ENCODE measurements around the gene CISD1. TPM values are rescaled to one million over a fixed set of nuclear protein-coding genes. Genes with fewer than 3 reads are reported as not detected.

CISD1 gene
- total RNA-seq, 2 experiments from 2014 or later: 22.4 to 44.5 TPM

DNA sequence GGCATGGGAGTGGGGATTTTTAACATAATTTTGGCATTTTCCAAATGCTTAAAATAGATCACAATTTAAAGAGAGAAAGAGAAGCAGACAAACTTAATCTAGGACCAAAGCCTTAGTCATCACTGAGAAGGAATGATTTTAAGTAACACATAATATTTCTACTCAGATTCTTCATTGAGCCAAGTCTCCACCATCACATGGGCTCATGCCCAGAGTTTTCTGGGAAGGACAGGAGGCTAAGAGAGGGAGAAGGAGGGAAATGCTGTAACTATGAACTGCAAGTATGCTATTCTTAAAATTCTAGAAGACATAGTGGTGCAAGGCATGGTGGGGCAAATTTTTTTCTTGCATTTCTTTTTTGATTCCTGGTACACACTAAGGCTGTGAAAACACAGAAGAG, 42.1 kb downstream of the CISD1 start:
- H3K4me3 ChIP-seq (ENCODE audit: low read depth, low read length, poor library complexity, severe bottlenecking): no peak overlapping the region
- no peak overlapping the region for H3K27ac ChIP-seq (ENCODE audit: low read depth, low read length, poor library complexity, severe bottlenecking)
- ChIA-PET CTCF (ENCODE audit: unreplicated experiment) (no interaction called here), POLR2A (interaction anchor here (0.7 to 1.5 kb wide), 2 partner anchors 121 to 140 kb away, joined by 3 read pairs; no protein-coding TSS in a partner anchor)
- H3K4me1 ChIP-seq (ENCODE audit: insufficient read depth, low read length, poor library complexity, severe bottlenecking): no peaks in the 10 kb centered on the region
- TF ChIP-seq, protein P1, sequence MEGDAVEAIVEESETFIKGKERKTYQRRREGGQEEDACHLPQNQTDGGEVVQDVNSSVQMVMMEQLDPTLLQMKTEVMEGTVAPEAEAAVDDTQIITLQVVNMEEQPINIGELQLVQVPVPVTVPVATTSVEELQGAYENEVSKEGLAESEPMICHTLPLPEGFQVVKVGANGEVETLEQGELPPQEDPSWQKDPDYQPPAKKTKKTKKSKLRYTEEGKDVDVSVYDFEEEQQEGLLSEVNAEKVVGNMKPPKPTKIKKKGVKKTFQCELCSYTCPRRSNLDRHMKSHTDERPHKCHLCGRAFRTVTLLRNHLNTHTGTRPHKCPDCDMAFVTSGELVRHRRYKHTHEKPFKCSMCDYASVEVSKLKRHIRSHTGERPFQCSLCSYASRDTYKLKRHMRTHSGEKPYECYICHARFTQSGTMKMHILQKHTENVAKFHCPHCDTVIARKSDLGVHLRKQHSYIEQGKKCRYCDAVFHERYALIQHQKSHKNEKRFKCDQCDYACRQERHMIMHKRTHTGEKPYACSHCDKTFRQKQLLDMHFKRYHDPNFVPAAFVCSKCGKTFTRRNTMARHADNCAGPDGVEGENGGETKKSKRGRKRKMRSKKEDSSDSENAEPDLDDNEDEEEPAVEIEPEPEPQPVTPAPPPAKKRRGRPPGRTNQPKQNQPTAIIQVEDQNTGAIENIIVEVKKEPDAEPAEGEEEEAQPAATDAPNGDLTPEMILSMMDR (conservative IDR thresholded peaks at IDR 0.05; ENCODE audit: low read length): no peak
- no peak for TF ChIP-seq EZH2phosphoT487 (IDR thresholded peaks at IDR 0.05; ENCODE audit: borderline replicate concordance, low read depth, low read length)
- no peaks in the 10 kb centered on the region for H3K36me3 ChIP-seq (ENCODE audit: insufficient read depth, low read length)
- no peaks in the 10 kb centered on the region for H3K79me2 ChIP-seq (ENCODE audit: insufficient read depth, low read depth, low read length)
- no peaks in the 10 kb centered on the region for H3K9me3 ChIP-seq (ENCODE audit: low read length)
- H3K4me2 ChIP-seq (ENCODE audit: low read length): no peak overlapping the region
- H2AFZ ChIP-seq (ENCODE audit: low read length): no peak overlapping the region
- no peak for DNase-seq (ENCODE audit: low spot score)
- H4K20me1 ChIP-seq (ENCODE audit: insufficient read depth, low read length): no peaks in the 10 kb centered on the region
- no peaks in the 10 kb centered on the region for H3K9me2 ChIP-seq (ENCODE audit: insufficient read depth, low read length)
- no TSS peak for BruUV-seq (replicated peaks)
- intact Hi-C loops (cut with micrococcal nuclease; ENCODE audit: unreplicated experiment): no loop called here

DNA sequence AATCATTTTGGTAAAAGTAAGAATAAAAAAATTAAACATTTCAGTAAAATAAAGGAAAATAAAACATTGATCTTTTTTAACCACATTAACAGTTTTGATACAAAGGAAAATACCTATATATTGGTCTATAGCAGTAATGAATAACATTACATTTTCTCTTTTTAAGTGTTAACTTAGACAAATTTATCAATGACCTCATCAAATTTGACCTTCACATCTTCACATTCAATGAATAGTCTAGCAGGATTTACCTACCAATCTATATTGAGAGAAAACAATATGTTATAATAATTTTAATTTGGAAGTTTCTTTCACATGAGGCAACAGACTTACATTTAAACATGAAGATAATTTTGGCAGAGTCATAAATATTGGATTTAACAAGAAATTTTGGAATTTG, 47.9 kb downstream of the CISD1 start:
- Histone ChIP-seq H3K27ac (ENCODE audit: low read depth, low read length, poor library complexity, severe bottlenecking) (no peak overlapping the region), H3K4me1 (ENCODE audit: insufficient read depth, low read length, poor library complexity, severe bottlenecking) (no peaks in the 10 kb centered on the region), H2AFZ (ENCODE audit: low read length) (no peak overlapping the region), H3K79me2 (ENCODE audit: insufficient read depth, low read depth, low read length) (no peaks in the 10 kb centered on the region), H3K4me3 (ENCODE audit: low read depth, low read length, poor library complexity, severe bottlenecking) (no peak overlapping the region), H3K36me3 (ENCODE audit: insufficient read depth, low read length) (no peaks in the 10 kb centered on the region), H3K9me2 (ENCODE audit: insufficient read depth, low read length) (no peaks in the 10 kb centered on the region), H3K4me2 (ENCODE audit: low read length) (no peak overlapping the region), H3K9me3 (ENCODE audit: low read length) (no peaks in the 10 kb centered on the region), H4K20me1 (ENCODE audit: insufficient read depth, low read length) (no peaks in the 10 kb centered on the region)
- intact Hi-C loops (cut with micrococcal nuclease; ENCODE audit: unreplicated experiment): no loop called here
- BruUV-seq (replicated peaks): no TSS peak
- no peak for DNase-seq (ENCODE audit: low spot score)
- TF ChIP-seq, protein P1 (conservative IDR thresholded peaks at IDR 0.05; ENCODE audit: low read length): no peak
- TF ChIP-seq EZH2phosphoT487 (IDR thresholded peaks at IDR 0.05; ENCODE audit: borderline replicate concordance, low read depth, low read length): no peak
- ChIA-PET CTCF (ENCODE audit: unreplicated experiment) (no interaction called here), POLR2A (no interaction called here)

DNA sequence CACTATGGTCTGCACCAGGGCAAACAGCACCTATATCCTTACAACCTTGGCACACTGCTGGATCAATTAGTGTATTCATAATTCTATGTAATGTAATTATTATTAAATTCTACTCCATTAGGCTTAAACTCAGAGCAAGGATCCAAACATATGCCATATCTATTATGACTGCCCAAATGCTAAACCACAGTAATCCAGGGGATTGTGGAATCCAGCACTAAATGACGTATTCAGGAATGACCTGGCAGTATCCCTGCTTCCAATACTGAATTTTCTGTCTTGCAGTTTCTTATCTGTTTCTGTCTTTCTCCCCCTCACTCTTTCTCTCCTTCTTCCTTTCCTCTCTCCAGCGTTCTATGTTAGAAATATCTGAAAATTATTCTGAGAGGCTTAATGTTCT, 49.4 kb downstream of the CISD1 start:
- Histone ChIP-seq H3K27ac (ENCODE audit: low read depth, low read length, poor library complexity, severe bottlenecking) (no peak overlapping the region), H3K4me3 (ENCODE audit: low read depth, low read length, poor library complexity, severe bottlenecking) (no peak overlapping the region), H3K79me2 (ENCODE audit: insufficient read depth, low read depth, low read length) (no peaks in the 10 kb centered on the region), H4K20me1 (ENCODE audit: insufficient read depth, low read length) (no peaks in the 10 kb centered on the region), H3K9me3 (ENCODE audit: low read length) (no peaks in the 10 kb centered on the region), H3K9me2 (ENCODE audit: insufficient read depth, low read length) (no peaks in the 10 kb centered on the region), H2AFZ (ENCODE audit: low read length) (no peak overlapping the region), H3K4me2 (ENCODE audit: low read length) (no peak overlapping the region), H3K36me3 (ENCODE audit: insufficient read depth, low read length) (no peaks in the 10 kb centered on the region), H3K4me1 (ENCODE audit: insufficient read depth, low read length, poor library complexity, severe bottlenecking) (peaks cover 7% of the 10 kb centered on the region)
- DNase-seq (ENCODE audit: low spot score): no peak
- intact Hi-C loops (cut with micrococcal nuclease; ENCODE audit: unreplicated experiment): no loop called here
- no TSS peak for BruUV-seq (replicated peaks)
- ChIA-PET CTCF (ENCODE audit: unreplicated experiment) (no interaction called here), POLR2A (interaction anchor here (1.1 kb wide), 1 partner anchor 17 kb away, joined by 3 read pairs; no protein-coding TSS in a partner anchor)
- no peak for TF ChIP-seq EZH2phosphoT487 (IDR thresholded peaks at IDR 0.05; ENCODE audit: borderline replicate concordance, low read depth, low read length)
- TF ChIP-seq, protein P1 (conservative IDR thresholded peaks at IDR 0.05; ENCODE audit: low read length): no peak
